HG03064 (cell line): Measurements from ENCODE around the gene SULT6B1.
"Not testable (repeated sequence)": the region's sequence is repeated elsewhere in the genome, so short reads cannot be mapped to it uniquely, and the experiment has no call there.

Experiments
- ATAC-seq: cut with Tn5 transposase; IDR thresholded peaks from one replicate; pipeline ENCODE4 v1.9.1; 2021; ENCODE audit warnings: low read depth; ENCODE audit not compliant: unreplicated experiment

SULT6B1 gene, protein sequence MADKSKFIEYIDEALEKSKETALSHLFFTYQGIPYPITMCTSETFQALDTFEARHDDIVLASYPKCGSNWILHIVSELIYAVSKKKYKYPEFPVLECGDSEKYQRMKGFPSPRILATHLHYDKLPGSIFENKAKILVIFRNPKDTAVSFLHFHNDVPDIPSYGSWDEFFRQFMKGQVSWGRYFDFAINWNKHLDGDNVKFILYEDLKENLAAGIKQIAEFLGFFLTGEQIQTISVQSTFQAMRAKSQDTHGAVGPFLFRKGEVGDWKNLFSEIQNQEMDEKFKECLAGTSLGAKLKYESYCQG

GRCh38 chr2:37188570-37188969, at the start of gene SULT6B1:
Gene SULT6B1 (minus strand): TSS chr2:37188670. CDS start chr2:37188640, 30 bp downstream.
- ATAC-seq, result no peak

GRCh38 chr2:37232131-37232933, 43.9 kb upstream of the SULT6B1 start:
- ATAC-seq, result no peak

GRCh38 chr2:37231241-37232130, 43.0 kb upstream of the SULT6B1 start, which contains the start of the genes CEBPZ and NDUFAF7:
Gene CEBPZ (minus strand): TSS chr2:37231596. CDS start chr2:37231567, 29 bp downstream.
Gene NDUFAF7 (plus strand): TSS chr2:37231658. CDS start chr2:37231706, 48 bp downstream.
- peak; percentile 97 for ATAC-seq

DNA sequence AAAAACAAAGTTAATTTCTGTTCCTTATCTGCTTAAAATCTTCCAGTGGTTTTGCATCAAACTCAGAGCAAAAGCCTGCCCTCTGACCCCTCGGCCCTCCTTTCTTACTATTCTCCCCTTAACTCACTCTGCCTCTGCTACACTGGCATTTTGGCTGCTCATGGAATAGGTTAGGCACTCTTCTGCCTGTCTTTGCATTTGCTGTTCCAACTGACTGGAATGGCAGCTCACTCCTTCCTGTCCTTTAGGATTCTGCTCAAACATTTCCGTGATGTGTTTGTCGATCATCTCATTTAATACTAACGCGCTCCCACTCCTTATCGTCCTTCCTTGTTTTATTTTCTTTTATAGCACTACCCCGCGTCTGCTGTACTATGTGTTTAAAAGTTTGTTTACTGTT, 42.1 kb upstream of the SULT6B1 start:
- no peak for ATAC-seq

GRCh38 chr2:37228788-37229187, 40.3 kb upstream of the SULT6B1 start:
- no peak for ATAC-seq

DNA sequence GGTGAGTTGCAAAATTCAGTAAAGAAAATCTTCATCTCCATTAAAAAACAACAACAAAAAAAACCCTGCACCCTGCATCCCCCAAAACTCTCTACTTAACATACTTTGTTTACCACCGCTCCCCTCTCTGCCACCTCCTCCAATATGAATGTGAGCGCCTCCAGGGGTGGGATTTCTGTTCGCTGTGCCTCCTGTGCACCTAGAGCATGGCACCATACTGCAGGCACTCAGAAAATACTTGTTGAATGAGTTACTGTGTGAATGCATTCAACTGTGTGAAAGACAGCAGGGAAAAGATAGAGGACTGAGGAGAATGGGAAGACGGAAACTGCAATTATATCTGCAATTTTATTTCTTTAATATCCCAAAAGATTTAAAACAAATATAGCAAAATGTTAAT, 38.4 kb upstream of the SULT6B1 start:
- no peak for ATAC-seq

GRCh38 chr2:37225129-37225528, 36.7 kb upstream of the SULT6B1 start:
- not testable (repeated sequence) for ATAC-seq

- ATAC-seq, result no peak
Observed at GRCh38 chr2:37224063-37224462, 35.6 kb upstream of the SULT6B1 start.

DNA sequence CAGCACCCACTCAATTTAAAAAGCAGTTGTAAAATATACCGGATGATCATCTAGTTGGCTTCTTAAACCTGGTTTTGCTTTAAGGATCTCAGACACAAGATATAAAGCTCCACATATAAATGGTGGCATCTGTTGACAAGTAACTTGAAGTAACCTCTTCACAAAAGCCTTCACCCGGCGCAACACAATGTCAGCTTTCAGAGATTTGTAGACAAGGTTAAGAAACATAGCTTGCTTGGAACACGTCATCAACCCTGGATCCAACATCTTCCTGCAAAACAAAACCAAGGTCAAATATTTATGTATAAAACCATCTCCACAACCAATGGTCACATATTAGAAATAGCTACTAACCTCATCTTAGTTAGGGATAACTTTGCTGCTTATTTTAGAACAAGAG, 34.7 kb upstream of the SULT6B1 start:
- ATAC-seq, result no peak

DNA sequence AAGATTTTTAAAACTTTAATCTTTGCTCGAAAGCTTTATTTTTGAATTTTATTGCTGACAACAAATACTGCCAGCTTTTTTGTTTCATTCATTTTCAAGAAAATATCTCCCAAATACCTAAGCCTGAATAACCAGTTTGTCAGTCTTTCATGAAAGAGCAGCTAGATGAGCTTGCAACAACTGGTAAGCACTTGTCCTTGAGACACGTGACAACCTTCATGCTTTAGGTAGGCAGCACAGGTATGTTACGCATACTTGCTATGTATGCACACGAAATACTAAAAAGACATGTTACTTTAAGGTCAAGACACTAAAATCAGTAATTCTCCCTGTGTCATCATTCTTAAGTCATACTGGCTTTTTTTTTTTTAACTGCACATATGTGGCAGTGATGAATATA, 30.6 kb upstream of the SULT6B1 start:
- no peak for ATAC-seq

DNA sequence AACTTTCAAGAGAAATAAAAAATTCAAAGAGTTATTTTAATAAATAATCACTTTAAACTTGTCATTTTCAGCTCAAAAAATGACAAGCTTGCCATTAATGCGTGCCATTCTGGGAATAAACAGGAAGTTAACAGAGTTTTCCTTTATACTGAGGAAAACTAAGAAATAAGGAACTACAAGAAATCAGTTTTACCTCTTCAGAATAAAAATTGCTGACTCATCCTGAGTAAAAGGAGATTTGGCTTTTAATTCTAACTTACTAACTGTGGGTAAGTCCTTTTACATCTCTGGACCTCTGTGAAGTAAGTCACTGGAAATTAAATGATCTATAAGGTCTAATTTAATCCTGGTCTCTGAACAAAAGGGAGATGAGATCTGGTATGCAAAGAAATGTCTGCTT, 26.8 kb upstream of the SULT6B1 start:
- no peak for ATAC-seq

DNA sequence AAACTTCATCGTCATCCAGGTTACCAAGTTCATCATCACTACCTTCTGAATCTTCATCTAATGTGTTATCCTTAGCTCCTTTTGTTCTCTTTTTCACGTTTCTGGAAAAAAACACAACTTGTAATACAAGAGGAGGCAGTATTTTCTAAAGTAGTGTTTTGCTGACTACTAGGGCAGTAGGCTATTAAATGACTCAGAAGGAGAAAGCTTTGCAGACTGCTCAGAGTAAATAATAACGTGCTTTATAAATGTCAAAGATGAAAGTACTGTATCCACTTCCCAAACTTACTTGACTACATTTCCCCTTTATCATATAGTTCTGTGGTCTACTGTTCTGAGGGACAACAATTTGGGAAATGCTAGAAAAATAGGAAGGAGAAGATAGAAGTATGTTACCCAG, 23.5 kb upstream of the SULT6B1 start:
- no peak for ATAC-seq

DNA sequence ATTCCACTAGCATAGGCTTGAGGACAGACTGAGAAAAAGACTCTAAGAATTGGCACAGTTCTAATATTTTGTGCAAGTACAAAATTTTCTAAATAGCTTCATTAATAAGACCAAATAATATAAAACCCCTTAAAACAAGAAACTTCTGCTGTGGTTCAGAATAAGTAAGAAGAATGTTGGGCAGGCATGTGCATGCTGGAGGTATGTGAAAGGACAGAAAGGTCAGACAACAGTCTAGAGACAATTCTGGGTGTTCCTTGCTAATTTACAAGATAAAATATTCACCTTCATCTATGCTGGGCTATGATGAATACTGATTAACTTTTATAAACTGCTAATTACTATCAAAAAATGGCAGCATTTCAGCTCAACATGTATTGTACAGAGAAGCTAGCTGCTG, 22.7 kb upstream of the SULT6B1 start:
- no peak for ATAC-seq

DNA sequence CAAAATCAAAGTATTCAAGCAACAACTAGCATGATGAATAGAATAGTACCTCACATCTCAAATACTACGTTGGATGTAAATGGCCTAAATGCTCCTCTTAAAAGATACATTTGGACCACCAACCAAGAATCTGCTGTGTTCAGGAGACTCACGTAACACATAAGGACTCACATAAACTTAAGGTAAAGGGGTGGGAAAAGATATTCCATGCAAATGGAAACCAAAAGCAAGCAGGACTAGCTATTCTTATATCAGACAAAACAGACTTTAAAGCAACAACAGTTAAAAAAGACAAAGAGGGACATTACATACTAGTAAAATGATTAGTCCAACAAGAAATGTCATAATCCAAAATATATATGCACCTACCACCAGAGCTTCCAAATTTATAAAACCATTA, 18.3 kb upstream of the SULT6B1 start:
- ATAC-seq, result not testable (repeated sequence)

DNA sequence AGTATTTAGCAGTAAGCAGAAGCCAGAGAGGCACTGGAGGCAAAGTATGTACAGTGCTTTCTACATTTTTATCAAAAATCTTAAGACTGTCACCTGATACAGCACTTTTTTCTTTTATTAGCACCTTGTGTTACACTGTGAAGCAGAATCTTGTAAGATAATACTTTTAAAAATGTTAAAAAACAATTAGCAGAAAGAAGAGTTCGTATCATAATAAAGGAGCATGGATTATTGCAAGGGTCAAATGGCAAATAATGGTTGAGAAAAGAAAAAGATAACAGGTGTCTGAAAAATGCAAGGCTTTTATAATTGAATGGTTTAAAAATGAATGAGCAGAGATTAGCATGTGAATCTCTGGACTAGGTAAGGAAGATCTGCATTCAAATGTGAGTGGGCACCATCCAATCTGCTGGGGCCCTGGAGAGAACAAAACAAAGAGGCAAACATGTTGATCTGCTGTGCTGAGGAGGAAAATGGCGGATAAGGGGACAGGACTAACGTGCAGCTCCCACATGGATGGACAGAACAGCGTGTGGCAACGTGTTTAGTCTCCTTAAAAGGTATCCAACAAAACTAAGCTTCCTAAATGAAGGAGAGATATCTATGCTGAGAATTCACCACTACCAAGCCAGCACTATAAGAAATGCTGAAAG, 17.3 kb upstream of the SULT6B1 start:
- ATAC-seq, result no peak

DNA sequence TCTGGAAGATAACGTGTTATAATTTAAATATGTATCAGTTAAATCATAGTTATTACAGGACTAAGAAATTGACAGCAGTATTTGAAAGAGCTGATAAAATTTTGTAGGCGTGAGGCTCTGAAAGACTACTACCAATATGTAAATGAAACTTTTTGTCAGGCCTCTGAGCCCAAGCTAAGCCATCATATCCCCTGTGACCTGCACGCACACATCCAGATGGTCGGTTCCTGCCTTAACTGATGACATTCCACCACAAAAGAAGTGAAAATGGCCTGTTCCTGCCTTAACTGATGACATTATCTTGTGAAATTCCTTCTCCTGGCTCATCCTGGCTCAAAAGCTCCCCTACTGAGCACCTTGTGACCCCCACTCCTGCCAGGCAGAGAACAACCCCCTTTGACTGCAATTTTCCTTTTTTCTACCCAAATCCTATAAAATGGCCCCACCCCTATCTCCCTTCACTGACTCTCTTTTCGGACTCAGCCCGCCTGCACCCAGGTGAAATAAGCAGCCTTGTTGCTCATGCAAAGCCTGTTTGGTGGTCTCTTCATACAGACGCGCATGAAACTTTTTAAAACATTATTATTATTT, 16.7 kb upstream of the SULT6B1 start:
- ATAC-seq, result not testable (repeated sequence)

DNA sequence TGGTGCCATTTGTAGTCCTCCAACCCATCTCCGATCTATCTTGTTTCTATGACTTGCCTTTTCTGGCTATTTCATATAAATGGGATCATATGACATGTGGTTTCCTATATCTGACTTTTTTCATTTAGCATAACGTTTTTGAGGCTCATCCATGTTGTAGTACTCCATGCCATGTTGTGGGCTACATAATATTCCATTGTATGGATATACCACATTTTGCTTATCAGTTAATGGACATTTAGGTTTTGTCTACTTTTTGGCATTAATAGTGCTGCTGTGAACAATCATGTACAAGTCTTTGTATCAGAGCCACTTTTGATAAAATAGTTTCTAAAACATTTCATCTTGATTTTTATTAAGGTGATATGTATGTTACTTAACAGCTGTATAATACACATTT, 15.2 kb upstream of the SULT6B1 start:
- ATAC-seq, result no peak

DNA sequence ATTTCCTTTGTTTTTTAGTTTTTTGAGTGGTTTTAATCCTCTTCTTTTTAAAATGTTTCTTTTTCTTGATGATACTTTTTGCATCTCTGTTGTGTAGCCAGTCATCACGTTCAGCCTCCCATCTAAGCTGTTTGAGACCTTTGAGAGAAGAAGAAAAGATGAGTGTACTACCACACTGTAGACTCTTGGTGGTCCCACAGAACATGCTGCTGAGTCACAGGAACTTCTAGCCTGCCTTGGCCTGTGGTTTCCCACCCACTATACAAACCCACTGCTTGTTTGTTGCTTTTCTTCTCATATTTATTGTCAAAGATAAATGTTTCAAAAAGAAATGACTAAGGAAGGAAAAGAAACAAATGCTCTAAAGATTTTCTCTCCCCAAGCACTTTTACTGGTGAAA, 13.3 kb upstream of the SULT6B1 start:
- no peak for ATAC-seq

DNA sequence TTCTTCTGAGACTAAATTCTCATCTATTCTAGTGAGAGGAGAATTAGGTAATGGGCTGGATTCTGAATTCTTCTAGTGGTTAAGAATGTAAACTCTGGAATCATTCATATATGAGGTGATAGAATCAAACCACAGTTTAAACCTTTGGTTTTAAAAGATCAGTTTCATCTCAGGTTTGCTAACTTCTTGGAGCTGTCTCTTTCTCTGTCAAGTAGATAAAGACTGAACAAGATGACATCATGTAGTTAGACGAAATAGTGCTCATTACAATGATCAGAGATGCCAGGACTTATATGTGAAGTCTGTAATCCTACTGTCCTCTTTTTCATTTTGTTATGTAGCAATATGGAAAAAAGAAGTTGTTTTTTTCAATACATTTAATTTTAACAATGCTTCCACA, 12.7 kb upstream of the SULT6B1 start:
- ATAC-seq, result no peak

DNA sequence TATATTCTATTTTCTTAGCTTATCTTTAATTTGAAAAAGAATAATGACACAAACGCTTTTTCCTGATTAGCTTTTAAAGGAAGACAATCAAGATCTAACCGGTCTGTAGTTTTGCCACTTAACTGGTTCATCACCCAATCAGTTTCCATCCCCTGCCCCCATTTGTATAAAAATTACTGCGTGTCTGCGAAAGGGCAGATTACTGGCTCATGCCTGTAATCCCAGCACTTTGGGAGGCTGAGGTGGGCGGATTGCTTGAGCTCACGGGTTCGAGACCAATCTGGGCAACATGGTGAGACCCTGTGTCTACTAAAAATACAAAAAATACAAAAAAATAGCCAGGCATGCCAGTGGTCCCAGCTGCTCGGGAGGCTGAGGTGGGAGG, 10.2 kb upstream of the SULT6B1 start:
- ATAC-seq, result no peak
